Effector memory CD8-positive, alpha-beta T cell (primary cell): ENCODE data around the gene VPS54.
"Not testable (repeated sequence)": the region's sequence is repeated elsewhere in the genome, so short reads cannot be mapped to it uniquely, and the experiment has no call there.

Experiments used
- ATAC-seq: fragments of 150-1000 bp; cut with Tn5 transposase; replicated peaks from 2 replicates; pipeline ENCODE4 v1.10.0; 2021; ENCODE audit warnings: mild to moderate bottlenecking, moderate library complexity
- DNase-seq, 3 experiments: peaks; one replicate each; pipeline ENCODE4 v3.0.0; 2021
- H3K27ac Mint-ChIP-seq, 2 donors: one replicate each; pipeline ENCODE4 v1.8.0; 2022; ENCODE audit warnings: mild to moderate bottlenecking in 2 of 2, mixed read lengths in 2 of 2, moderate library complexity in 2 of 2
- H3K27me3 Mint-ChIP-seq, 2 donors: one replicate each; pipeline ENCODE4 v1.8.0; 2022; ENCODE audit warnings: mixed read lengths in 2 of 2
- H3K36me3 Mint-ChIP-seq: one replicate; pipeline ENCODE4 v1.8.0; 2022; ENCODE audit warnings: mild to moderate bottlenecking, moderate library complexity, mixed read lengths; ENCODE audit not compliant: insufficient read depth
- H3K4me1 Mint-ChIP-seq, 2 donors: one replicate each; pipeline ENCODE4 v1.8.0; 2022; ENCODE audit warnings: low read depth in 2 of 2, mixed read lengths in 2 of 2
- H3K4me3 Mint-ChIP-seq, 2 donors: one replicate each; pipeline ENCODE4 v1.8.0; 2022; ENCODE audit warnings: mild to moderate bottlenecking in 2 of 2, mixed read lengths in 2 of 2, moderate library complexity in 2 of 2
- H3K9me3 Mint-ChIP-seq, 2 donors: one replicate each; pipeline ENCODE4 v1.8.0; 2022; ENCODE audit warnings: mixed read lengths in 2 of 2

Gene VPS54

GRCh38 chr2:63977904-63978303, 41.3 kb downstream of the VPS54 start:
- ATAC-seq (peak; percentile 24), DNase-seq (no peak)
- no peaks in the 10 kb centered on the region for H3K9me3 Mint-ChIP-seq
- H3K36me3 Mint-ChIP-seq, result peaks cover 15% of the 10 kb centered on the region
- no peak overlapping the region for H3K4me3 Mint-ChIP-seq
- no peaks in the 10 kb centered on the region for H3K27me3 Mint-ChIP-seq
- peak overlapping the region; percentile 24 to 38 for H3K27ac Mint-ChIP-seq
- H3K4me1 Mint-ChIP-seq, result peaks cover 3 to 6% of the 10 kb centered on the region in 2 donors

- DNase-seq (no peak), ATAC-seq (no peak)
- Mint-ChIP-seq H3K27ac (no peak overlapping the region), H3K36me3 (peaks cover 12% of the 10 kb centered on the region), H3K27me3 (no peaks in the 10 kb centered on the region), H3K4me1 (peaks cover 3 to 6% of the 10 kb centered on the region in 2 donors), H3K4me3 (no peak overlapping the region), H3K9me3 (no peaks in the 10 kb centered on the region)
These were observed 43.1 kb downstream of the VPS54 start for GRCh38 chr2:63976125-63976510.

- H3K36me3 Mint-ChIP-seq, result peaks cover 12% of the 10 kb centered on the region
- H3K4me3 Mint-ChIP-seq, result no peak overlapping the region
- peaks cover 3 to 6% of the 10 kb centered on the region in 2 donors for H3K4me1 Mint-ChIP-seq
- DNase-seq (no peak), ATAC-seq (no peak)
- H3K27ac Mint-ChIP-seq, result no peak overlapping the region
- no peaks in the 10 kb centered on the region for H3K9me3 Mint-ChIP-seq
- no peaks in the 10 kb centered on the region for H3K27me3 Mint-ChIP-seq
These were observed 43.6 kb downstream of the VPS54 start for GRCh38 chr2:63975437-63976124.

GRCh38 chr2:63975036-63975435, 44.2 kb downstream of the VPS54 start:
- not testable (repeated sequence) for H3K9me3 Mint-ChIP-seq, H3K4me1 Mint-ChIP-seq, H3K4me3 Mint-ChIP-seq, ATAC-seq, H3K27me3 Mint-ChIP-seq, DNase-seq, H3K27ac Mint-ChIP-seq
- peaks cover 12% of the 10 kb centered on the region for H3K36me3 Mint-ChIP-seq

GRCh38 chr2:63962186-63962585, 57.0 kb downstream of the VPS54 start:
- Mint-ChIP-seq H3K4me3 (no peak overlapping the region), H3K27ac (no peak overlapping the region), H3K4me1 (no peaks in the 10 kb centered on the region), H3K36me3 (peaks cover 14% of the 10 kb centered on the region), H3K27me3 (no peaks in the 10 kb centered on the region), H3K9me3 (no peaks in the 10 kb centered on the region)
- no peak for ATAC-seq
- no peak for DNase-seq

- no peak for ATAC-seq
- H3K36me3 Mint-ChIP-seq, result peaks cover 15% of the 10 kb centered on the region
- no peaks in the 10 kb centered on the region for H3K4me1 Mint-ChIP-seq
- H3K27ac Mint-ChIP-seq, result no peak overlapping the region
- H3K27me3 Mint-ChIP-seq, result no peaks in the 10 kb centered on the region
- no peak overlapping the region for H3K4me3 Mint-ChIP-seq
- no peaks in the 10 kb centered on the region for H3K9me3 Mint-ChIP-seq
- no peak for DNase-seq
These were observed 68.8 kb downstream of the VPS54 start for GRCh38 chr2:63950414-63950813.

GRCh38 chr2:63942788-63943187, 76.4 kb downstream of the VPS54 start:
- Mint-ChIP-seq H3K36me3 (peaks cover 39% of the 10 kb centered on the region), H3K4me3 (no peak overlapping the region), H3K4me1 (no peaks in the 10 kb centered on the region), H3K27ac (no peak overlapping the region), H3K9me3 (no peaks in the 10 kb centered on the region), H3K27me3 (no peaks in the 10 kb centered on the region)
- no peak for DNase-seq
- ATAC-seq, result no peak

GRCh38 chr2:63932104-63932503, 87.1 kb downstream of the VPS54 start:
- ATAC-seq, H3K9me3 Mint-ChIP-seq, H3K4me3 Mint-ChIP-seq, H3K27ac Mint-ChIP-seq, H3K36me3 Mint-ChIP-seq, DNase-seq, H3K27me3 Mint-ChIP-seq: not testable (repeated sequence)
- H3K4me1 Mint-ChIP-seq, result peaks cover 8 to 12% of the 10 kb centered on the region in 2 donors

GRCh38 chr2:63926815-63927214, 92.4 kb downstream of the VPS54 start:
- Mint-ChIP-seq H3K9me3 (no peaks in the 10 kb centered on the region), H3K27me3 (no peaks in the 10 kb centered on the region), H3K27ac (no peak overlapping the region), H3K4me1 (peaks cover 12 to 18% of the 10 kb centered on the region in 2 donors), H3K4me3 (no peak overlapping the region), H3K36me3 (peaks cover 4% of the 10 kb centered on the region)
- no peak for ATAC-seq
- no peak for DNase-seq

GRCh38 chr2:63914311-63914710, 104.9 kb downstream of the VPS54 start:
- no peaks in the 10 kb centered on the region for H3K9me3 Mint-ChIP-seq
- H3K4me3 Mint-ChIP-seq, result no peak overlapping the region
- no peaks in the 10 kb centered on the region for H3K27me3 Mint-ChIP-seq
- H3K27ac Mint-ChIP-seq, result no peak overlapping the region
- no peak for DNase-seq
- peaks cover 0 to 4% of the 10 kb centered on the region in 2 donors for H3K4me1 Mint-ChIP-seq
- no peak for ATAC-seq
- H3K36me3 Mint-ChIP-seq, result peaks cover 25% of the 10 kb centered on the region

- H3K4me3 Mint-ChIP-seq, result no peak overlapping the region
- H3K9me3 Mint-ChIP-seq, result no peaks in the 10 kb centered on the region
- no peaks in the 10 kb centered on the region for H3K27me3 Mint-ChIP-seq
- DNase-seq (no peak), ATAC-seq (no peak)
- peak overlapping the region in 1 of 2 donors; percentile 76 for H3K27ac Mint-ChIP-seq
- H3K4me1 Mint-ChIP-seq, result no peaks in the 10 kb centered on the region
- peaks cover 37% of the 10 kb centered on the region for H3K36me3 Mint-ChIP-seq
These were observed 116.2 kb downstream of the VPS54 start for GRCh38 chr2:63903003-63903402.

- no peak overlapping the region for H3K27ac Mint-ChIP-seq
- peaks cover 36% of the 10 kb centered on the region for H3K36me3 Mint-ChIP-seq
- ATAC-seq (no peak), DNase-seq (no peak)
- H3K4me1 Mint-ChIP-seq, result no peaks in the 10 kb centered on the region
- no peak overlapping the region for H3K4me3 Mint-ChIP-seq
- H3K27me3 Mint-ChIP-seq, result no peaks in the 10 kb centered on the region
- H3K9me3 Mint-ChIP-seq, result no peaks in the 10 kb centered on the region
These were observed 117.1 kb downstream of the VPS54 start for GRCh38 chr2:63902149-63902548.

- DNase-seq, result no peak
- peaks cover 49% of the 10 kb centered on the region for H3K36me3 Mint-ChIP-seq
- no peaks in the 10 kb centered on the region for H3K27me3 Mint-ChIP-seq
- no peak overlapping the region for H3K4me3 Mint-ChIP-seq
- no peaks in the 10 kb centered on the region for H3K4me1 Mint-ChIP-seq
- no peak for ATAC-seq
- H3K27ac Mint-ChIP-seq, result no peak overlapping the region
- H3K9me3 Mint-ChIP-seq, result no peaks in the 10 kb centered on the region
These were observed 119.6 kb downstream of the VPS54 start for GRCh38 chr2:63899639-63900038.

- H3K36me3 Mint-ChIP-seq, result peaks cover 52% of the 10 kb centered on the region
- no peak overlapping the region for H3K27ac Mint-ChIP-seq
- no peaks in the 10 kb centered on the region for H3K4me1 Mint-ChIP-seq
- ATAC-seq (no peak), DNase-seq (no peak)
- no peaks in the 10 kb centered on the region for H3K27me3 Mint-ChIP-seq
- H3K9me3 Mint-ChIP-seq, result no peaks in the 10 kb centered on the region
- H3K4me3 Mint-ChIP-seq, result no peak overlapping the region
These were observed 120.4 kb downstream of the VPS54 start for GRCh38 chr2:63898839-63899238.
